HEK293T (cell line): ENCODE data around the gene SAMD8.
"Not testable (repeated sequence)": the region's sequence is repeated elsewhere in the genome, so short reads cannot be mapped to it uniquely, and the experiment has no call there.

Source experiments
- CTCF ChIA-PET: fragments of 350-600 bp; formaldehyde crosslinking; extraction: SDS; loops from one replicate; lab custom pipeline; 2021; ENCODE audit warnings: antibody characterized with exemption, inconsistent platforms; lab: Yijun Ruan, JAX
- POLR2A ChIA-PET: fragments of 350-600 bp; formaldehyde crosslinking; extraction: SDS; loops from one replicate; lab custom pipeline; 2020; ENCODE audit warnings: antibody characterized with exemption, inconsistent platforms; lab: Yijun Ruan, JAX
- DNase-seq: peaks from one replicate; pipeline ENCODE4 v3.0.0; 2012; ENCODE audit warnings: mixed read lengths; ENCODE audit errors: extremely low spot score
- ARNT ChIP-seq: fragments of 450-650 bp; IDR thresholded peaks from 2 replicates; pipeline ENCODE4 v1.6.1; 2017; ENCODE audit warnings: mild to moderate bottlenecking
- BHLHE40 ChIP-seq: fragments of 450-650 bp; IDR thresholded peaks from 2 replicates; pipeline ENCODE4 v1.6.1; 2016; ENCODE audit warnings: mild to moderate bottlenecking, moderate library complexity, borderline replicate concordance
- CTBP1 ChIP-seq: fragments of 450-650 bp; IDR thresholded peaks from 2 replicates; pipeline ENCODE4 v1.6.1; 2016; ENCODE audit warnings: borderline replicate concordance
- ELF4 ChIP-seq: fragments of 450-650 bp; IDR thresholded peaks from 2 replicates; pipeline ENCODE4 v1.6.1; 2017; ENCODE audit warnings: antibody characterized with exemption
- FOXA1 ChIP-seq: fragments of 450-650 bp; IDR thresholded peaks from 2 replicates; pipeline ENCODE4 v1.6.1; 2016; ENCODE audit warnings: mild to moderate bottlenecking
- FOXK2 ChIP-seq: fragments of 450-650 bp; IDR thresholded peaks from 2 replicates; pipeline ENCODE4 v1.6.1; 2016; ENCODE audit warnings: mild to moderate bottlenecking
- FOXM1 ChIP-seq: fragments of 450-650 bp; IDR thresholded peaks from 2 replicates; pipeline ENCODE4 v1.6.1; 2017; ENCODE audit warnings: mild to moderate bottlenecking, borderline replicate concordance
- HDGF ChIP-seq: fragments of 450-650 bp; IDR thresholded peaks from 2 replicates; pipeline ENCODE4 v1.6.1; 2017; ENCODE audit warnings: antibody characterized with exemption, borderline replicate concordance
- L3MBTL2 ChIP-seq: fragments of 450-650 bp; conservative IDR thresholded peaks from 2 replicates; pipeline ENCODE4 v1.6.1; 2016; ENCODE audit warnings: mild to moderate bottlenecking
- LEF1 ChIP-seq: fragments of 450-650 bp; IDR thresholded peaks from 2 replicates; pipeline ENCODE4 v1.6.1; 2017; ENCODE audit warnings: mild to moderate bottlenecking, borderline replicate concordance
- NFRKB ChIP-seq: fragments of 450-650 bp; IDR thresholded peaks from 2 replicates; pipeline ENCODE4 v1.6.1; 2016; ENCODE audit warnings: mild to moderate bottlenecking, moderate library complexity
- PKNOX1 ChIP-seq: fragments of 450-650 bp; IDR thresholded peaks from 2 replicates; pipeline ENCODE4 v1.6.1; 2016
- SP1 ChIP-seq: fragments of 450-650 bp; IDR thresholded peaks from 2 replicates; pipeline ENCODE4 v1.6.1; 2017
- SUZ12 ChIP-seq: fragments of 450-650 bp; IDR thresholded peaks from 2 replicates; pipeline ENCODE4 v1.6.1; 2016; ENCODE audit warnings: mild to moderate bottlenecking
- TARDBP ChIP-seq: fragments of 450-650 bp; IDR thresholded peaks from 2 replicates; pipeline ENCODE4 v1.6.1; 2016
- ZNF384 ChIP-seq: fragments of 450-650 bp; IDR thresholded peaks from 2 replicates; pipeline ENCODE4 v1.6.1; 2016

Gene SAMD8

GRCh38 chr10:75117995-75118394, 6.5 kb downstream of the SAMD8 start:
- ChIA-PET CTCF (no interaction called here), POLR2A (no interaction called here)
- TF ChIP-seq PKNOX1 (no peak), ELF4 (no peak), SP1 (no peak), FOXK2 (no peak), TARDBP (no peak), ARNT (no peak), FOXA1 (no peak), LEF1 (no peak)
- DNase-seq, result no peak

DNA sequence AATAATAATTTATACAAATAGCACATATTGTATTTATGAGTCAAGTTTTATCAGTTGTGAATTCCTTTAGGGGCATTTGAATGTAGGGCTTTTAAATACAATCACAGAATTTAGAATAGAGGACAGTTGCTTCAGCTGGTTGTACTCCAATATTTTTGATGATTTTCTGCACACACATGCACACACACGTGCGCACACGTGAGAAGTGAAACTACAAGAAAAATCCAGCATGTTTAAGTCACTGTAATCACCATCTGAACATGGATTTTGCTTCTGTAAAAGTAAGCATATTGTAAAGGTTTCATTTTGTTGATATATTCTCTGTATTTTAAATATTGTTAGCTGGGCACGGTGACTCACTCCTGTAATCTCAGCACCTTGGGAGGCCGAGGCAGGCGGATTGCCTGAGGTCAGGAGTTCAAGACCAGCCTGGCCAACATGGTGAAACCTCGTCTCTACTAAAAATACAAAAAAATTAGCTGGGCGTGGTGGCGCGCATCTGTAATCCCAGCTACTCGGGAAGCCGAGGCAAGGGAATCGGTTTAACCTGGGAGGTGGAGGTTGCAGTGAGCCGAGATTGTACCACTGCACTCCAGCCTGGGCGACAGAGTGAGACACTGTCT, 8.1 kb downstream of the SAMD8 start:
- DNase-seq, CTCF ChIA-PET: not testable (repeated sequence)
- POLR2A ChIA-PET, result interaction anchor here (0.9 kb wide), 1 partner anchor 90 kb away, joined by 4 read pairs; no protein-coding TSS in a partner anchor

GRCh38 chr10:75121322-75121721, 9.9 kb downstream of the SAMD8 start:
- CTCF ChIA-PET, result interaction anchor here (0.6 kb wide), 2 partner anchors 15 to 33 kb away, joined by 3 to 5 read pairs; no protein-coding TSS in a partner anchor
- POLR2A ChIA-PET, result interaction anchor here (1.3 kb wide), 1 partner anchor 10 kb away, joined by 6 read pairs; the partner anchor contains the start of gene SAMD8
- TF ChIP-seq L3MBTL2 (no peak), FOXM1 (no peak), PKNOX1 (no peak), ARNT (no peak)

GRCh38 chr10:75122505-75122904, 11.0 kb downstream of the SAMD8 start:
- CTCF ChIA-PET, result no interaction called here
- no peak for TF ChIP-seq BHLHE40
- no peak for TF ChIP-seq HDGF
- no peak for TF ChIP-seq ZNF384
- TF ChIP-seq FOXM1, result no peak
- no peak for TF ChIP-seq CTBP1
- TF ChIP-seq NFRKB, result no peak
- TF ChIP-seq SUZ12, result no peak
- DNase-seq, result no peak
- POLR2A ChIA-PET, result no interaction called here

More at GRCh38 chr10:75121322-75121721, 9.9 kb downstream of the SAMD8 start:
- no peak for DNase-seq

DNA sequence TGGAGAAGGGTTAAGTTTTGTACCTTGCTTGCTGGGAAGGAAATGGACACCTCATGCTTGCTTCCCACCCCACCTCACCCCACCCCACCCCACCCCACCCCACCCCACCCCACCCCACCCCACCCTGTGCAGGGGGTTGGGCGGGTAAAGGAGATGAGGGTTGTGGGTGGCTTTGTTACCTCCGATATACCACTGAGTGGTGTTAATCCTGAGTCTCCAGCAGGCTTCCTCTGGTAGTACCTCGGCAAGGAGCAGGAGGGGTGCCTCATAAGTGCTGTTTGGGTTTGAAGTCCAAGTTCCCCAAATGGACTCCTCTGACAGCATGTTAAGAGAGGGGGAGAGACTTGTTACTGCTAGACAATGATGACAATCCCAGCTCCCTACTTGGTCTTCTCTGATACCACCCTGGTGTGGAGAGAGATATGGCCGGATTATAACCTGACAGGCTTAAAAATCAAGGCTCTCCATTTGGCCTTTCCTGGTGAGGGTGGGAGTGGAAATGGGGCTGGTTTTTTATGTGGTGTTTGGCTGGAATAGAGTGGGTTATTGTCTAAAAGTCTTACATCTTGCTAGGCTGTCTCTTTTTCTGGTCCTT, 11.7 kb downstream of the SAMD8 start:
- ChIA-PET POLR2A (no interaction called here), CTCF (interaction anchor here (0.6 kb wide), 1 partner anchor 371 kb away, joined by 3 read pairs; no protein-coding TSS in a partner anchor)
- no peak for TF ChIP-seq FOXA1
- no peak for TF ChIP-seq TARDBP
- no peak for TF ChIP-seq LEF1
- TF ChIP-seq NFRKB, result no peak
- TF ChIP-seq ZNF384, result no peak
- TF ChIP-seq FOXM1, result no peak
- no peak for DNase-seq

DNA sequence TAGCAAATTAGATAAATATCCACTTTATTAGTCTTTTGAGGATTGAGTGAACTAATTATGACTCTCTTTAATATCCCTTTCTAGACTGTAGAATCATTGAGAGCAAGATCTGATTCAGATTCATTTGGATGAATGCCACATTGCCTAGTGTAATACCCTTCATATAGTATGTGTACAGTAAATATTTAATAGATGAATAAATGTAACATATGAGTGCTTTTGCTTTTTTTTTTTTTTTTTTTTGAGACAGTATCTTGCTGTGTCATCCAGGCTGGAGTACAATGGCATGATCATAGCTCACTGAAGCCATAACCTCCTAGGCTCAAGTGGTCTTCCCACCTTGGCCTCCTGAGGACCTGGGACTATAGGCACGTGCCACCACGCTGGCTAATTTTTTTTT, 14.8 kb downstream of the SAMD8 start:
- CTCF ChIA-PET, result no interaction called here
- POLR2A ChIA-PET, result no interaction called here
- DNase-seq, result no peak
- no peak for TF ChIP-seq CTBP1
- no peak for TF ChIP-seq FOXK2
- no peak for TF ChIP-seq NFRKB
- no peak for TF ChIP-seq FOXA1
- TF ChIP-seq HDGF, result no peak
- TF ChIP-seq ELF4, result no peak
- TF ChIP-seq PKNOX1, result no peak
- TF ChIP-seq L3MBTL2, result no peak
- TF ChIP-seq TARDBP, result no peak
- no peak for TF ChIP-seq SP1
- no peak for TF ChIP-seq ARNT
- TF ChIP-seq SUZ12, result no peak
- no peak for TF ChIP-seq BHLHE40
- TF ChIP-seq FOXM1, result no peak
- no peak for TF ChIP-seq ZNF384
- TF ChIP-seq LEF1, result no peak

DNA sequence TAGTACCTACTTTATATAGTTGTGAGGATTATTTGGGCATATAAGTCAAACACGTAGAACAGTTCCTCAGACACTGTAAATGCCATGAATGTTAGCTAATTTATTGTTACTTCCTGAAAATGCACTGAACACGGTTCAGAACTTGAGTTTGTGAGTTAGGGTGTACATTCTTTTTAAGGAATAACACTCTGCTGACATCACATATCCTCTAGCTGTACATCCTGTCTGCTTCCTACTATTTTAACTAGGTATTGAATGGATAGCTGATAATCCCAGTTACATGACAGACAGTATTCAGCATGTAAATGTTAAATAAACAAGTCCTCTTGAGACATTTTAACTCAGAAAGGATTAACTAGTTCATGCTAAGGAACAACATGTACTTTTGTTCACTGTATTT, 16.0 kb downstream of the SAMD8 start:
- no peak for TF ChIP-seq BHLHE40
- no peak for TF ChIP-seq SP1
- TF ChIP-seq CTBP1, result no peak
- no peak for TF ChIP-seq ARNT
- no peak for TF ChIP-seq HDGF
- TF ChIP-seq ZNF384, result no peak
- TF ChIP-seq NFRKB, result no peak
- no peak for TF ChIP-seq ELF4
- TF ChIP-seq PKNOX1, result no peak
- TF ChIP-seq SUZ12, result no peak
- TF ChIP-seq L3MBTL2, result no peak
- TF ChIP-seq FOXK2, result no peak
- no peak for TF ChIP-seq FOXM1
- no peak for TF ChIP-seq LEF1
- no peak for TF ChIP-seq TARDBP
- TF ChIP-seq FOXA1, result no peak
- DNase-seq, result no peak
- CTCF ChIA-PET, result interaction anchor here (0.6 to 0.9 kb wide), 2 partner anchors 102 to 1498 kb away, joined by 3 to 6 read pairs; no protein-coding TSS in a partner anchor
- POLR2A ChIA-PET, result interaction anchor here (0.9 kb wide), 1 partner anchor 107 kb away, joined by 3 read pairs; no protein-coding TSS in a partner anchor

DNA sequence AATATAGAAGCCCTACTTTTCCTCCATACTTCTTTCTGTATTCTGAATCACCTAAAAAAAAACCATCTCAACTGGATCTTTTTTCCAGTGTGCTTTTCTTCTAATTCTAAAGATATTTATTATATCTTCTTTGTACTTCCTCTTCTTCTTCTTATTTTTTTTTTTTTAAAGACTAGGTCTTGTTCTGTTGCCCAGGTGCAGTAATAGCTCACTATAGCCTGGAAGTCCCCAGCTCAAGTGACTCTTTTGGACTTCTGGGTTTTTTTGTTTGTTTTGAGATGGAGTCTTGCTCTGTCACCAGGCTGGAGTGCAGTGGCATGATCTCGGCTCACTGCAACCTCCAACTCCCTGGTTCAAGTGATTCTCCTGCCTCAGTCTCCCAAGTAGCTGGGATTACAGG, 17.5 kb downstream of the SAMD8 start:
- CTCF ChIA-PET, result interaction anchor here (0.6 to 1.2 kb wide), 2 partner anchors 28 to 107 kb away, joined by 3 read pairs; partner anchors contain the start of gene COMTD1
- DNase-seq, POLR2A ChIA-PET: not testable (repeated sequence)
